ENCODE results near the gene POLR2L.

The POLR2L gene

GRCh38 chr11:824942-825341, 17.4 kb downstream of the POLR2L start:
- TF ChIP-seq EZH2phosphoT487 (IDR thresholded peaks at IDR 0.05; ENCODE audit: borderline replicate concordance, low read length) (no peak), CTCF (IDR thresholded peaks at IDR 0.05; ENCODE audit: low read depth, low read length, poor library complexity, severe bottlenecking) (no peak)

GRCh38 chr11:824292-824880, 17.9 kb downstream of the POLR2L start:
- no peaks in the 10 kb centered on the region for H3K9me3 ChIP-seq (ENCODE audit: control insufficient read depth, insufficient read depth, low read length)
- peaks cover 42% of the 10 kb centered on the region for H3K4me1 ChIP-seq (ENCODE audit: control insufficient read depth, low read length)
- TF ChIP-seq CTCF (IDR thresholded peaks at IDR 0.05; ENCODE audit: low read depth, low read length, poor library complexity, severe bottlenecking) (no peak), EZH2phosphoT487 (IDR thresholded peaks at IDR 0.05; ENCODE audit: borderline replicate concordance, low read length) (no peak)
- H3K9me2 ChIP-seq (replicated peaks; ENCODE audit: control insufficient read depth, low read length): no peaks in the 10 kb centered on the region
- no peak overlapping the region for H3K27ac ChIP-seq (ENCODE audit: low read depth, low read length)
- no peaks in the 10 kb centered on the region for H3F3A ChIP-seq (ENCODE audit: control insufficient read depth, insufficient read depth)
- H3K79me2 ChIP-seq (ENCODE audit: control insufficient read depth, low read length): peaks cover 16% of the 10 kb centered on the region
- peaks cover 11% of the 10 kb centered on the region for H4K20me1 ChIP-seq (ENCODE audit: control insufficient read depth, insufficient read depth, low read depth, low read length)
- H3K4me2 ChIP-seq (ENCODE audit: low read length): no peak overlapping the region
- H3K27me3 ChIP-seq (ENCODE audit: control insufficient read depth, low read length): peaks cover 26% of the 10 kb centered on the region
- peaks cover 13% of the 10 kb centered on the region for H3K36me3 ChIP-seq (ENCODE audit: control insufficient read depth, low read length)
- no peak overlapping the region for H3K4me3 ChIP-seq (ENCODE audit: low read length)

More at GRCh38 chr11:824942-825341, 17.4 kb downstream of the POLR2L start:
- Histone ChIP-seq H3K9me3 (ENCODE audit: control insufficient read depth, insufficient read depth, low read length) (no peaks in the 10 kb centered on the region), H3K9me2 (replicated peaks; ENCODE audit: control insufficient read depth, low read length) (no peaks in the 10 kb centered on the region), H3K27me3 (ENCODE audit: control insufficient read depth, low read length) (peaks cover 32% of the 10 kb centered on the region), H3K36me3 (ENCODE audit: control insufficient read depth, low read length) (peaks cover 13% of the 10 kb centered on the region), H3K79me2 (ENCODE audit: control insufficient read depth, low read length) (peaks cover 16% of the 10 kb centered on the region), H3K27ac (ENCODE audit: low read depth, low read length) (no peak overlapping the region), H3K4me1 (ENCODE audit: control insufficient read depth, low read length) (peaks cover 47% of the 10 kb centered on the region), H3F3A (ENCODE audit: control insufficient read depth, insufficient read depth) (no peaks in the 10 kb centered on the region), H3K4me2 (ENCODE audit: low read length) (no peak overlapping the region), H3K4me3 (ENCODE audit: low read length) (no peak overlapping the region), H4K20me1 (ENCODE audit: control insufficient read depth, insufficient read depth, low read depth, low read length) (peaks cover 11% of the 10 kb centered on the region)

- H3K4me1 ChIP-seq (ENCODE audit: control insufficient read depth, low read length): peaks cover 40% of the 10 kb centered on the region
- no peaks in the 10 kb centered on the region for H3K9me3 ChIP-seq (ENCODE audit: control insufficient read depth, insufficient read depth, low read length)
- TF ChIP-seq EZH2phosphoT487 (IDR thresholded peaks at IDR 0.05; ENCODE audit: borderline replicate concordance, low read length) (no peak), CTCF (IDR thresholded peaks at IDR 0.05; ENCODE audit: low read depth, low read length, poor library complexity, severe bottlenecking) (no peak)
- peaks cover 13% of the 10 kb centered on the region for H3K36me3 ChIP-seq (ENCODE audit: control insufficient read depth, low read length)
- no peaks in the 10 kb centered on the region for H3F3A ChIP-seq (ENCODE audit: control insufficient read depth, insufficient read depth)
- no peak overlapping the region for H3K4me2 ChIP-seq (ENCODE audit: low read length)
- H3K4me3 ChIP-seq (ENCODE audit: low read length): no peak overlapping the region
- no peaks in the 10 kb centered on the region for H3K9me2 ChIP-seq (replicated peaks; ENCODE audit: control insufficient read depth, low read length)
- peaks cover 11% of the 10 kb centered on the region for H4K20me1 ChIP-seq (ENCODE audit: control insufficient read depth, insufficient read depth, low read depth, low read length)
- peaks cover 16% of the 10 kb centered on the region for H3K79me2 ChIP-seq (ENCODE audit: control insufficient read depth, low read length)
- H3K27me3 ChIP-seq (ENCODE audit: control insufficient read depth, low read length): peaks cover 19% of the 10 kb centered on the region
- H3K27ac ChIP-seq (ENCODE audit: low read depth, low read length): no peak overlapping the region
Measured at GRCh38 chr11:823441-824291, 18.7 kb downstream of the POLR2L start.

Measured in DOHH2 (cell line).